Ovary (tissue), 9 donors: ENCODE measurements around the gene AFM. TPM values are rescaled to one million over a fixed set of nuclear protein-coding genes. Genes with fewer than 3 reads are reported as not detected.

Experiments
- DNase-seq, 5 donors: peaks; one replicate each; pipeline ENCODE4 v3.0.0-alpha.2; 2019 to 2020
- H3K27ac ChIP-seq, 2 donors: fragments of 200-600 bp; one replicate each; pipeline versions ENCODE4 v1.5.1 to v1.8.0; 2019 to 2022
- H3K27me3 ChIP-seq: fragments of 200-600 bp; one replicate; pipeline ENCODE4 v1.8.0; 2022
- H3K36me3 ChIP-seq: fragments of 200-600 bp; sonication (generic); one replicate; pipeline ENCODE4 v1.5.1; 2019
- H3K4me1 ChIP-seq: one replicate; pipeline ENCODE4 v1.8.1; 2013; ENCODE audit warnings: mild to moderate bottlenecking, moderate library complexity; ENCODE audit not compliant: insufficient read depth
- H3K4me3 ChIP-seq: fragments of 200-600 bp; sonication (generic); one replicate; pipeline ENCODE4 v1.5.1; 2017
- H3K9me3 ChIP-seq, 2 donors: fragments of 200-600 bp in 1 of 2; sonication (generic) in 1 of 2; one replicate each; pipeline versions ENCODE4 v1.5.1 to v1.8.1; 2013 to 2019; ENCODE audit warnings: mild to moderate bottlenecking in 1 of 2, moderate library complexity in 1 of 2
- EP300 ChIP-seq: sonication (generic); formaldehyde crosslinking; IDR thresholded peaks from one replicate; pipeline ENCODE4 v1.6.1; 2017; ENCODE audit warnings: antibody characterized with exemption
- POLR2A ChIP-seq: fragments of 450-650 bp; IDR thresholded peaks from one replicate; pipeline ENCODE4 v1.6.1; 2017; ENCODE audit warnings: antibody characterized with exemption, mild to moderate bottlenecking, moderate library complexity
- WGBS, 3 donors: extraction: QIAGEN DNeasy Blood & Tissue Kit in 1 of 3; methylation state at CpG; one replicate each; pipeline versions ENCODE4 v1.1.5 to v1.1.7; 2013 to 2017; 5-methylcytosine and 5-hydroxymethylcytosine counted together
- intact Hi-C, 4 donors: fragments of 100-400 bp; cut with DNase I; formaldehyde crosslinking; loops; one replicate each; pipeline versions ENCODE4 v1.11.0 to v1.15.1; 2022 to 2023
- polyA plus RNA-seq, 2 donors: library from polyadenylated mRNA; stranded (reverse); fragments of 200-250 nt in 1 of 2; fragments of 350-450 nt in 1 of 2; fragmentation: Illumina TruSeq in 1 of 2; extraction: RNeasy Lipid Tissue Mini Kit (QIAGEN cat#74804) in 1 of 2; gene quantifications; one replicate each; pipeline ENCODE4 v1.2.3, GENCODE V29; 2013 to 2014
- total RNA-seq, 7 donors: library from RNA; depleted of rRNA in 2 of 7; stranded (reverse); fragments of >200 nt in 2 of 7; fragmentation: NEBNext Ultra II Directional in 3 of 7; extraction: Animal tissue kit (Norgen Biotek cat#: 25700) in 3 of 7; gene quantifications; one replicate each; pipeline versions ENCODE4 v1.1.0 to v1.2.4, GENCODE V29; 2016 to 2023
- TF ChIP-seq, protein P1 (sequence below), 3 donors: fragments of 450-650 bp in 2 of 3; fragments of 200-600 bp in 1 of 3; IDR thresholded peaks; one replicate each; pipeline versions ENCODE4 v1.5.1 to v1.8.0; 2016 to 2022; ENCODE audit warnings: antibody characterized with exemption in 3 of 3, mild to moderate bottlenecking in 1 of 3
- donor health status: DM: no; HTN: no; CAD: no; lungs with moderate emphysema.
- donor health status: DM: no; HTN: no; CAD: no.
- donor health status: Bipolar disorder and iron deficiency.
- donor health status: DM: yes; HTN: yes; CAD: no.
- donor health status: DM: no; HTN: no; CAD: no.
- donor health status: DM: yes; HTN: yes; CAD: no.

AFM gene
- total and polyA plus RNA-seq, 9 donors, result 0.15 TPM; not detected in 8

DNA sequence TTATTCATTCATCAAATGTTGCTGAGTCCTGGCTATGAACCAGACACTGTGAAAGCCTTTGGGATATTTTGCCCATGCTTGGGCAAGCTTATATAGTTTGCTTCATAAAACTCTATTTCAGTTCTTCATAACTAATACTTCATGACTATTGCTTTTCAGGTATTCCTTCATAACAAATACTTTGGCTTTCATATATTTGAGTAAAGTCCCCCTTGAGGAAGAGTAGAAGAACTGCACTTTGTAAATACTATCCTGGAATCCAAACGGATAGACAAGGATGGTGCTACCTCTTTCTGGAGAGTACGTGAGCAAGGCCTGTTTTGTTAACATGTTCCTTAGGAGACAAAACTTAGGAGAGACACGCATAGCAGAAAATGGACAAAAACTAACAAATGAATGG is 47.2 kb upstream of the AFM start:
- H3K27me3 ChIP-seq, result no peaks in the 10 kb centered on the region
- H3K4me1 ChIP-seq, result no peaks in the 10 kb centered on the region
- no peak overlapping the region for H3K4me3 ChIP-seq
- H3K9me3 ChIP-seq, result no peaks in the 10 kb centered on the region
- 68 to 73% (median 71%) methylated on average over 3 of the region's 3 CpGs for WGBS, 3 donors
- H3K36me3 ChIP-seq, result no peaks in the 10 kb centered on the region
- intact Hi-C loops, result no loop called here
- TF ChIP-seq EP300 (no peak), POLR2A (no peak)
- TF ChIP-seq, protein P1, sequence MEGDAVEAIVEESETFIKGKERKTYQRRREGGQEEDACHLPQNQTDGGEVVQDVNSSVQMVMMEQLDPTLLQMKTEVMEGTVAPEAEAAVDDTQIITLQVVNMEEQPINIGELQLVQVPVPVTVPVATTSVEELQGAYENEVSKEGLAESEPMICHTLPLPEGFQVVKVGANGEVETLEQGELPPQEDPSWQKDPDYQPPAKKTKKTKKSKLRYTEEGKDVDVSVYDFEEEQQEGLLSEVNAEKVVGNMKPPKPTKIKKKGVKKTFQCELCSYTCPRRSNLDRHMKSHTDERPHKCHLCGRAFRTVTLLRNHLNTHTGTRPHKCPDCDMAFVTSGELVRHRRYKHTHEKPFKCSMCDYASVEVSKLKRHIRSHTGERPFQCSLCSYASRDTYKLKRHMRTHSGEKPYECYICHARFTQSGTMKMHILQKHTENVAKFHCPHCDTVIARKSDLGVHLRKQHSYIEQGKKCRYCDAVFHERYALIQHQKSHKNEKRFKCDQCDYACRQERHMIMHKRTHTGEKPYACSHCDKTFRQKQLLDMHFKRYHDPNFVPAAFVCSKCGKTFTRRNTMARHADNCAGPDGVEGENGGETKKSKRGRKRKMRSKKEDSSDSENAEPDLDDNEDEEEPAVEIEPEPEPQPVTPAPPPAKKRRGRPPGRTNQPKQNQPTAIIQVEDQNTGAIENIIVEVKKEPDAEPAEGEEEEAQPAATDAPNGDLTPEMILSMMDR (IDR thresholded peaks at IDR 0.05), result no peak
- DNase-seq, result no peak
- H3K27ac ChIP-seq, result no peak overlapping the region

GRCh38 chr4:73435984-73436383 is 45.6 kb upstream of the AFM start, which contains the start of gene AFP:
AFP (plus strand) TSS chr4:73436221; CDS start chr4:73436263, 42 bp downstream.
- WGBS, 3 donors, result 79 to 96% (median 83%) methylated on average over 1 of the region's 1 CpG
- intact Hi-C loops, result no loop called here
- H3K27ac ChIP-seq, result no peak within 1 kb of the TSS
- TF ChIP-seq POLR2A (no peak), EP300 (no peak)
- TF ChIP-seq, protein P1 (IDR thresholded peaks at IDR 0.05), result no peak
- H3K4me3 ChIP-seq, result no peak within 1 kb of the TSS
- H3K9me3 ChIP-seq, result no peaks in the 10 kb centered on the region
- no peaks in the 10 kb centered on the region for H3K4me1 ChIP-seq
- H3K36me3 ChIP-seq, result no peaks in the 10 kb centered on the region
- no peaks in the 10 kb centered on the region for H3K27me3 ChIP-seq
- DNase-seq, result no peak

DNA sequence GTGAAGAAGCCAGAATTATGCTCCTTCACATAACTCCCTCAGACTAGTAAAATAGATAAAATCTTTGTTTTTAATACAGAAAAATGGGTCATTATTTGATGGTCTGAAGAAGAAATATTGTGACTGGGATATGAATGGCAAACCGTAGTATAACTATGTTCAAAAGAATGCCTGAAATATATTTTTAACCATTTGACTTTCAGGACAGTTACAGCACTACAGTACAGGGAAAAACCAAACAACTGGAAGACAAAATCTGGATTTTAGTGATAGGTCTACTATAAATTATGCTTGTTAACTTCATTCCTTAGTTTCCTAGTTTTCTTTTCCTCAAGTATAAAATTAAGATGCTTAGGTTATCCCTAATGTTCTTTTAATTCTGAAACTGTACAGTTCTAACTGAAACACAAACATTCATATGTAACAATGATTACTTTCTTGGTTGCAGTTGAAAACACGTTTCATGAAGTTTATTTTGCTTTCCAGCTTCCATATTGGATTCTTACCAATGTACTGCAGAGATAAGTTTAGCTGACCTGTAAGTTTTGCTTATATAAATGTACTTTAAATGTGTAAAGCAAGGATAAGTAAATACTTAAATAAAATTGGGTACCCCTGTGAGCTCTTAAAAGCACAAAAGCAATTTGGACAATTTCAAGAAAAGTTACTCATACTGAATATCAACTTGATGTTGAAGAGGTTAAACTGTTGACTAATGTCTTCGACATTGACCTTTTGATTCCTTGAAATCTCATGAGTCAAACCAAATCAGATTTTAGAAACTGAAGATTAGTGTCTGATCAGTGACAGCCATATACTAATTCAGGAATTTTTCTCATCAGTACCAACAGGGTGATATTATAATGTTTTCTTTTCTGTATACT is 44.6 kb upstream of the AFM start:
- no peak for TF ChIP-seq EP300
- no peak for TF ChIP-seq POLR2A
- TF ChIP-seq, protein P1 (IDR thresholded peaks at IDR 0.05), result no peak
- Histone ChIP-seq H3K4me1 (peaks cover 1% of the 10 kb centered on the region), H3K27me3 (no peaks in the 10 kb centered on the region), H3K9me3 (no peaks in the 10 kb centered on the region), H3K27ac (no peak overlapping the region), H3K36me3 (no peaks in the 10 kb centered on the region), H3K4me3 (no peak overlapping the region)
- intact Hi-C loops, result no loop called here
- no peak for DNase-seq
- 67 to 76% (median 72%) methylated on average over 3 of the region's 3 CpGs for WGBS, 3 donors

- no peaks in the 10 kb centered on the region for H3K9me3 ChIP-seq
- TF ChIP-seq, protein P1 (IDR thresholded peaks at IDR 0.05), result no peak
- no peak for TF ChIP-seq EP300
- DNase-seq, result no peak
- no peak overlapping the region for H3K27ac ChIP-seq
- no peak overlapping the region for H3K4me3 ChIP-seq
- H3K4me1 ChIP-seq, result peaks cover 1% of the 10 kb centered on the region
- H3K36me3 ChIP-seq, result no peaks in the 10 kb centered on the region
- intact Hi-C loops, result no loop called here
- no peaks in the 10 kb centered on the region for H3K27me3 ChIP-seq
Measured at GRCh38 chr4:73437558-73437956, 44.0 kb upstream of the AFM start.
